Measurements from ENCODE around the gene DSCAM.

Gene DSCAM

GRCh38 chr21:40667967-40668366 is 179.0 kb downstream of the DSCAM start:
- DNase-seq (ENCODE audit: low read depth, low spot score) = no peak

DNA sequence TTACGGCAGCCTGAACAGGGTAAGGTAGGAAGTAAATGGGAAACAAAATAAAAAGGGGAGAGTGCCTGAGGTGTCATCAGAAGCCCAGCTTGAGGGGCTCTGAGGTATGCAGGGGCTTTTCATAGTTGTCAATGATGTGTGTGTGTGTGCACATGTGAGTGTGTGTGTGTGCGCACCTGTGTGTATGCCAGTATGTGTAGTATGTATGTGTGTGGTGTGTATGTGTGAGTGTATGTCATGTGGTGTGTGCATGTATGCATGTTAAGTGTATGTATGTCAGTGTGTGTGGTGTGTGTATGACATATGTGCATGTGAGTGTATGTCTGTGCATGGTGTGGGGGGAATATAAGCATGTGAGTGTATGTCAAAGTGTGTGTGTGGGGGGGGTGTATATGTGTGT is 184.1 kb downstream of the DSCAM start:
- no peak for DNase-seq (ENCODE audit: low read depth, low spot score)

GRCh38 chr21:40660461-40660860 is 186.5 kb downstream of the DSCAM start:
- no peak for DNase-seq (ENCODE audit: low read depth, low spot score)

DNA sequence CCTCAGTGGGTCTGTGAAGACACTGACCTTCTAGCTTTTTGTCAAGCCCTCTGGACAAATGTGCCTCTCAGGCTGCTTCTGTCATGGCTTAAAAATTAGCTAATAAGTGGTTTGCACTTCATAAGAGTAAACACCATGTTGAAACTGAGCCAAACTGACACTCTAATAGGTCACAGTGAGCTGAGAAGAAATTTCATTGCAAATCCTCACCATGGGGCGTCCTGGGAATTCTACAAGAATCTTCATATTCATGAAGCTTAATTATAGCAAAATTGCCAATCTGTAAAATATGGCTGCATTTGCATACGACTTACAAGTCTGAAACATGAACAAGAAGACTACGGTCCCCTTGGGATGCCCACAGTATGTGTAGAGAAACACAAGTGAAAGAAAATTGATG is 188.6 kb downstream of the DSCAM start:
- no peak for DNase-seq (ENCODE audit: low read depth, low spot score)

DNA sequence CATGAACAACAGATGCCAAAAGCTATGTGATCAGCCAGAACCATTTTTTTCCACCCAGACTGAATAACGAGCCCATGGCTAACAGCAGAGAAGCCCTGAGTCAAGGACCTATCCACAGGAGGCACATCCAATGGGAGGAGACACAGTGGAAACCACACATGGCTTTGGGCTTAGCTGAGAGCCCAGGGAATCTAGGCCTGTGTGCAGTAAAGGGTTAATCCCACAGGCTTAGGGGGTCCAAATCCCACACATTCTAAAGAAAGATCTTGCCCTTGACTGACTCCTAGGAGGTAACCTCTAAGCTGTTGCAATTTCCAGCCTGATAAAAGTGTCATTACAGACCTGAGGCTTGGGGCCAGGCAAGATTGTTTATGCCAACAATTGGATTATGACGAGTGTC is 194.5 kb downstream of the DSCAM start:
- no peak for DNase-seq (ENCODE audit: low read depth, low spot score)

- no peak for DNase-seq (ENCODE audit: low read depth, low spot score)
These were observed 199.3 kb downstream of the DSCAM start for GRCh38 chr21:40647706-40648105.

DNA sequence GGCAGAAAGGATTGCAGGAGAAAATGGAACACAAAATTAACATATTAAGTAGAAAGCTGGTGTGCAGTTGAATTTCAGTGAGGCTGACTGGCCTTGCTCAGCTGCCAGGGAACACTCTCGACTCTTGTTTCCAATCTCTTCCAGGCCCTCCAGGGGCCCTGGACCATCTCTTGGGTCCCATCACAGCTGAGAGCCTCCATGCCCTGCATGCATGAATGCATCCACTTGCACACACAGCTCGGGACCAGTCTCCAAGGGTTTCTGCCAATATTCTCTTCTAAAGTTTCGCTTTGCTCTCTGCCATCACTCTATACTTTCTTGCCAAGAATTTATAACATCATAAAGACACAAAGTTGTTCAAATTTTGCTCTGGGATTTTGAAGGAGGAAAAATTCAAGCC is 200.3 kb downstream of the DSCAM start:
- no peak for DNase-seq (ENCODE audit: low read depth, low spot score)

DNA sequence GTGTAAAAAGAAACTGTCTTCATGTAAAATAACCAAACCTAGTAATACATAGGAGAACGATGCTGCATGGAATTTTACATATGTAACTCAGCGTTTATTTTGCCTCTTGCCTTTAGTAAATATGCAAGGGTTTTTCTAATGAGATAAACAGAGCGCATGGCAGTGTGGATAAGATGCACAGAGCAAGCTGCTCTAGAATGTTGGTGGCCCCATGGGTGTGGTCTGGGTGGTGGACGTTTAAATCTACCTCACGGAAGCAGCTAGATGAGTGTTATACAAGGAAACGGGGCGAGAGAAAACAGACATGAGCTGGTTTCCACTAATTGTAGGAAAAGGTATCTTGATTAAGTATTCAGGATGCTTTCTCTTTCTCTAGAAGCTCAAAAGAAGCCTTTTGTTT is 205.9 kb downstream of the DSCAM start:
- no peak for DNase-seq (ENCODE audit: low read depth, low spot score)

DNA sequence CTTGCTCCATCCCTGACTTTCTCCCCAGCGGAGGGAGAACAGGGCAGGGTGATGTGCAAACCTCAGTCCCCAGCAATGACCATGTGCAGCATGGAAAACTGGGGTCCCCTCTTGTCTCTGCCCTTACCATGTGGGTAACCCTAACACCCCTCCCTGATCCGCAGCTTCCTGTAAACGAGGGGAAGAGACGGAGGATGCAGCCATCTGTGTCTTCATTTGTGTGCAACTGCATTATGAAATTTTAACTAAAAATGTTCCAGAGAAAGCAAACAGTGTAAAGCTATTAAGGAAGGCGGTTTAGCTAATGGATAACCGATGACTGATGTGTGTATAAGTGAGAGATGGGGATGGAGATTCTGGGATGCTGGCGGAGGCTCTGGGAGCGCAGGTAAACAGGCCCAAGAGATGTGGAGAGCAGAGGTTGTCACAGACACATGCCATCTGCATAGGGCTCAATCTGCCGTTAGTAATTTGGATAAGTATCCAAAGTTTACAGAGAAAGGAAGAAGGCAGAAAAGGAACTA is 206.6 kb downstream of the DSCAM start:
- DNase-seq (ENCODE audit: low read depth, low spot score) = no peak

DNA sequence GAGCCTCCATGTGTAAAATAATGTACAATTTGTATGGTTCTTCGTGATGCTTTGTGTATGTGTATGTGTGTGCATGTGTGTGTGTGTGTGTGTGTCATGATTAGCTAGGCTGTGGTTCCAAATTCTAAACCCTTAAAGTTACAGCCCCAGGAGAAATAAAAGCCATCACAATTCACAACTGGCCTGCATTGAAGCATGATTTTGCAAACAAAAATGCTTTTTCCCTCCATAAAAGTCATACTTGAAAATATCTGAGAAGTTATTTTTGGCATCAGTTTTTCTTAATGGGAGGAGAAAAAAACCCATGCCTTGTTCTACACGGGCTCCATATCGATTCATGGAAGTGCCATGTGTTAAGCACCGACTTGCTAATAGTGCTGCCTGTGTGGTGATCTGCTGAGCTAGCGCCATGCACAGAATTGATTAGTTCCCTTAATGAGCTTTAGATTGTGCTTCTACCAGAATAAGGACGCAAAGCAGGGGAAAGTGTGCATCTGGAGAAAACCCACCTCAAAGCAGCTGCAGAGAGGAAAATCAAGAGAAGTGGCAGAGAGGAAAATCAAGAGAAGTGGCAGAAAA is 207.3 kb downstream of the DSCAM start:
- no peak for DNase-seq (ENCODE audit: low read depth, low spot score)

- DNase-seq (ENCODE audit: low read depth, low spot score) = no peak
These were observed 208.3 kb downstream of the DSCAM start for GRCh38 chr21:40638466-40639251.

DNA sequence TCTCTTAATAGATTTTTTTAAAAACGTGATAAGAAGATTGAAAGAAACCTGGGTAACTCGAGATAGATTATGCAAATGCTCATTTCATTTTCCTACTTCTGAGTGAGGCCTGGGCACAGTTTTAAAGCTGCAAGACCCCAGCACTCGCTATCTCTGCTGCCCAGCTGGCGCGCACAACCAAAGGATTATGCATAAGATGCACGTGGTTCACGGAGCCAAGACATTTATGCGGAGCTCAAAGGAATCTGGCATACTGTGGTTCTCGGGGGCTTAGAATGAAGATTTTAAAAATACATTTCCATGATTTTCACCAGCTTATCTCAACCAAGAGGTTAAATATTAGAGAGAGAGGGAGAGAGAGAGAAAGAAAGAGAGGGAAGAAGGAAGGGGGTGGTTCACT is 210.9 kb downstream of the DSCAM start:
- DNase-seq (ENCODE audit: low read depth, low spot score) = no peak

DNA sequence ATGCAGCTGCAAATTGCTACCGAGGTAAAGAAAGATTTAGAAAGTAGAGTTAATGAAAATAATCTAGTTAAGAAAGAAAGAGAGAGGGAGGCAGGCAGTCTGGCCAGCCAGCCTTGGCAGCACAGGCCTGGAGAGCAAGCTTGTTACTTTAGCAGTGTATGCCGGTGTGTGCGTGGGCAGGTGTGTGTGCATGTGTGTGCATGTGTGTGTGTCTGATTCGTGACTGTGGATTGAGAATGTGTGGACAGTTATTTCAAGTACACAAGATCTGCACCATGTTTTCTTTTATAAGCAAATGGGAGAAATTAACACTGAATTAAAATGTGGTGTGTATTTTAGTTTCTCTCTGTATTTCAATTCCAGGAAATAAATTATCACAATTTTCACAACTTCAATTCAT is 211.6 kb downstream of the DSCAM start:
- no peak for DNase-seq (ENCODE audit: low read depth, low spot score)

- DNase-seq (ENCODE audit: low read depth, low spot score) = no peak
These were observed 212.8 kb downstream of the DSCAM start for GRCh38 chr21:40634141-40634540.

DNA sequence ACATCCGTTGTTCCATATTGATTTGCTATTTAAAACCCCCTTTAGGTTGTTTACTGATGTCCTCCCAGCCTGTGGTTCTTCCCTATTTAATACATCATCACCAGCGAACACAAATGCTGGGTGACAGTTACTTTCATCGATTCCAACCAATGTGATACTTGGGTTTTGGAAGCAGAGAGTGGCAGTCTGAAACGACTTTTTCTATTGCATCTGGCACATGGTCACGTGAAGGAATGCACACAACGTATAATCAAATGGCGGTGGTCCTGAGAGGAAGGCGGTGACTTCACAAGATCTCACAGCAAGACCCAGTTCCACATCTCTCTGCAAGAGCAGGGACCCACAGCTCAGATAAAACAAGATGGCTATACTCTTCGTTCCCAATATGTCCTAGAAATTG is 213.9 kb downstream of the DSCAM start:
- no peak for DNase-seq (ENCODE audit: low read depth, low spot score)

- DNase-seq (ENCODE audit: low read depth, low spot score) = no peak
These were observed 215.7 kb downstream of the DSCAM start for GRCh38 chr21:40631211-40631610.

GRCh38 chr21:40625991-40626390 is 221.0 kb downstream of the DSCAM start:
- no peak for DNase-seq (ENCODE audit: low read depth, low spot score)

DNA sequence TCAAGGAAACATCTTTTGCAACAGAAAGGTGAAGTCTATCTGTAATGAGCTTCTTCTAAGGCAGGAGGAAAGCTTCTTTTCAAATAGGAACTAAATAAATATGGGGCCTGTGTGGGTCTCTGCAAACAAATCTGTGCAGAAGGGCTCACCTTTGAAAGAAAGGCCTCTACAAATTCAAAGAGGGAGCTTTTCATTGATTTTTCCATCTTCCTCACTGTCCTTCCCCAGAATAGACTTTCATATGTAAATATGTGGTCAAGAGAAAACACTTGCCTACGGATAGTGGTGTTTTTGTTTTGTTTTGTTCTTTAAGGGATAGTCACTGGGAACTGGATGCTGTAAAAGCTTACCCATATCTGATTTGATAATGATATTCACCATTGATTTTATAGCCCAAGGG is 223.4 kb downstream of the DSCAM start:
- no peak for DNase-seq (ENCODE audit: low read depth, low spot score)

GRCh38 chr21:40622531-40622930 is 224.4 kb downstream of the DSCAM start:
- peak; percentile 34 for DNase-seq (ENCODE audit: low read depth, low spot score)

GRCh38 chr21:40620386-40621145 is 226.4 kb downstream of the DSCAM start:
- no peak for DNase-seq (ENCODE audit: low read depth, low spot score)

DNA sequence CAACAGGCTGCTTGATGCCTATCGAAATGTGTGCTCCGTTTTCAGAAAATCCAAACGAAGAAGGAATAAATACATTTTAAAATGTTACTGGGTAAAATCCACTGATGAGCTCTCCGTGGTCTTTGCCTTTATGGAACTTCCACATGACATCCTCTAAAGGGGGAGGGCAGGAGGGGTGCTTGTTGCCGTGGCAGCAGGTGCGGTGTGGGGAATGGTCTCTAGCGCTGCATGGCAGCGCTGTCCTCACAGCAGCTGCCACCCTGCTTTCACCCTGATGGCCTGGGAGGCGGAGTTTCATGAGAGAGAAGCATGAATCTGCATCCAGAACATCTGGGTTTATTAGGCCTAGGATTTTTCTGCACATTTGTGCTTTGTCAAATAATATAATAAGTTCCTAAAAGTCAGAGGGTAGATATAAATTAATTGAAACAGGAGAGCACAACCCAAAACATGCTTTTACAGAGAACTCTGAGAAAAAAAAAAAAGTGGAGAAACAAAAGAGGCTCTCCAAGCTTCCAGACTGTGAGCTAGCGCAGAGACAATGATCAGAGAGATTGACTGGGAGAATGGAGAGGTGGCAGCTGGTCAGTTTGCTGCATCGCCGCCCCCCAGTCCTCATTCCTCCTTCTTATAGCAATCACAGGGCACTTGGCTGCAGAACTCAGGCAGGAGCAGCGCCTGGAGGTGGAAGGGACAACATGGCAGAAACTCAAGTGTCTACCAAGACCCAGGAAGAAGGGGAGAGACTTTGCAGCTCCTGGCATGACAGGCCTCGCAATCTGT is 228.6 kb downstream of the DSCAM start:
- DNase-seq (ENCODE audit: low read depth, low spot score) = no peak

DNA sequence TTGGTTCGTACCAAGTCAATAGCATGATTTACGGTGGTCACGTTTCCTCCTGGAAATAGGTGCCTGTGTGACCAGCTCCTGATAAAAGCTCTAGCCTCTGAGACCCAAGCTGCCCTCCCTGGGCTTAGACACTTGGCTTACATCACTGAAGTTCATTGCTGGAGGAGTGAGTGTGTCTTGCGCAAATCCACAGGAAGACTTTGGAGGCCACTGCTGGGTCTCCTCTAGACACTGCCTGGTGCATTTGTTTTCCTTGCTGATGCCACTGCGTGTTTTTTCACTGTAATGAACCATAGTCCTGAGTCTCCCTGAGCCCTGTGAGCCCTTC is 230.6 kb downstream of the DSCAM start:
- DNase-seq (ENCODE audit: low read depth, low spot score) = no peak

All from ELF-1 (cell line).